Fibroblast of lung (primary cell): Measurements from ENCODE around the gene IGF1R. TPM values are rescaled to one million over a fixed set of nuclear protein-coding genes. Genes with fewer than 3 reads are reported as not detected.

Experiments used
- DNase-seq, 2 donors: peaks; one replicate each; pipeline versions ENCODE4 v3.0.0 to v3.0.0-alpha.2; 2010; ENCODE audit warnings: low read depth in 2 of 2
- H2AFZ ChIP-seq: 2 replicates; pipeline ENCODE4 v1.5.1; 2012; ENCODE audit warnings: low read length, control low read depth, inconsistent platforms
- H3K27ac ChIP-seq: 2 replicates; pipeline ENCODE4 v1.5.1; 2011; ENCODE audit warnings: low read length, control low read depth; ENCODE audit not compliant: insufficient read depth
- H3K27me3 ChIP-seq: 2 replicates; pipeline ENCODE4 v1.5.1; 2011; ENCODE audit warnings: mild to moderate bottlenecking, low read length; ENCODE audit not compliant: control insufficient read depth, insufficient read depth
- H3K36me3 ChIP-seq: 2 replicates; pipeline ENCODE4 v1.5.1; 2011; ENCODE audit warnings: low read length; ENCODE audit not compliant: control insufficient read depth, insufficient read depth
- H3K4me1 ChIP-seq: 2 replicates; pipeline ENCODE4 v1.5.1; 2011; ENCODE audit warnings: low read length; ENCODE audit not compliant: control insufficient read depth, insufficient read depth; ENCODE audit errors: extremely low read depth
- H3K4me2 ChIP-seq: 2 replicates; pipeline ENCODE4 v1.5.1; 2011; ENCODE audit warnings: low read length, control low read depth; ENCODE audit not compliant: insufficient read depth; ENCODE audit errors: extremely low read depth
- H3K4me3 ChIP-seq, 4 experiments: fragments of 200-600 bp in 1 of 4; sonication (generic) in 1 of 4; replicated peaks in 1 of 4; 2 replicates each; pipeline ENCODE4 v1.5.1; 2011 to 2016; ENCODE audit warnings: low read length in 4 of 4, low read depth in 3 of 4, mild to moderate bottlenecking in 3 of 4, control low read depth in 2 of 4, inconsistent platforms in 1 of 4, mixed read lengths in 1 of 4; ENCODE audit not compliant: insufficient read depth in 1 of 4; ENCODE audit errors: control extremely low read depth in 1 of 4
- H3K79me2 ChIP-seq: 2 replicates; pipeline ENCODE4 v1.5.1; 2012; ENCODE audit warnings: mild to moderate bottlenecking, low read length, inconsistent platforms; ENCODE audit not compliant: control insufficient read depth, insufficient read depth
- H3K9ac ChIP-seq: 2 replicates; pipeline ENCODE4 v1.5.1; 2011; ENCODE audit warnings: mild to moderate bottlenecking, low read length, control low read depth; ENCODE audit not compliant: insufficient read depth
- H3K9me3 ChIP-seq: 2 replicates; pipeline ENCODE4 v1.5.1; 2012; ENCODE audit warnings: low read depth, low read length; ENCODE audit not compliant: control insufficient read depth, insufficient read depth
- H4K20me1 ChIP-seq: 2 replicates; pipeline ENCODE4 v1.5.1; 2011; ENCODE audit warnings: low read length; ENCODE audit not compliant: control insufficient read depth, insufficient read depth; ENCODE audit errors: extremely low read depth
- CTCF ChIP-seq, 2 donors: IDR thresholded peaks in 1 of 2; conservative IDR thresholded peaks in 1 of 2; 1 replicate in 1 of 2; 2 replicates in 1 of 2; pipeline ENCODE4 v1.5.1; 2011 to 2012; ENCODE audit warnings: low read length in 2 of 2, control low read depth in 1 of 2, inconsistent platforms in 1 of 2, low read depth in 1 of 2, mild to moderate bottlenecking in 1 of 2
- EZH2 ChIP-seq: IDR thresholded peaks from 2 replicates; pipeline ENCODE4 v1.5.1; 2012; ENCODE audit warnings: low read length, control low read depth, mild to moderate bottlenecking; ENCODE audit errors: missing control alignments
- polyA plus RNA-seq, 2 donors: library from polyadenylated mRNA; depleted of rRNA in 1 of 2; stranded (reverse) in 1 of 2; unstranded in 1 of 2; fragments of >200 nt; gene quantifications; 2 replicates each; pipeline ENCODE4 v1.2.1, GENCODE V29; 2011 to 2012; ENCODE audit warnings: missing spikeins in 1 of 2
- total RNA-seq: library from RNA; depleted of rRNA; stranded (reverse); fragments of >200 nt; gene quantifications from 2 replicates; pipeline ENCODE4 v1.2.1, GENCODE V29; 2014

The IGF1R gene
- total and polyA plus RNA-seq, 2 donors (not counting 1 experiment from before 2014, with no cell fraction given): 14.6 to 28.6 TPM

- no peaks in the 10 kb centered on the region for H3K9me3 ChIP-seq
- H4K20me1 ChIP-seq: no peaks in the 10 kb centered on the region
Measured at GRCh38 chr15:98682992-98683701, 34.8 kb downstream of the IGF1R start.

GRCh38 chr15:98683831-98684230 is 35.5 kb downstream of the IGF1R start:
- Histone ChIP-seq H3K27ac (no peak overlapping the region), H3K79me2 (peaks cover 70% of the 10 kb centered on the region), H3K4me1 (peaks cover 12% of the 10 kb centered on the region), H3K9ac (no peak overlapping the region), H3K36me3 (no peaks in the 10 kb centered on the region), H3K9me3 (no peaks in the 10 kb centered on the region), H2AFZ (no peak overlapping the region), H4K20me1 (no peaks in the 10 kb centered on the region), H3K4me3 (no peak overlapping the region), H3K4me2 (peak overlapping the region; percentile 11), H3K27me3 (no peaks in the 10 kb centered on the region)
- no peak for TF ChIP-seq CTCF (conservative IDR thresholded peaks at IDR 0.05 in 1 of 2, IDR thresholded peaks at IDR 0.05 in 1 of 2; ENCODE audit: low read depth in 1 of 2, low read length in 2 of 2)
- DNase-seq: no peak

More at GRCh38 chr15:98682992-98683701, 34.8 kb downstream of the IGF1R start:
- TF ChIP-seq CTCF (conservative IDR thresholded peaks at IDR 0.05 in 1 of 2, IDR thresholded peaks at IDR 0.05 in 1 of 2; ENCODE audit: low read depth in 1 of 2, low read length in 2 of 2) (no peak), EZH2 (no peak)
- H3K79me2 ChIP-seq: peaks cover 68% of the 10 kb centered on the region
- no peak overlapping the region for H3K27ac ChIP-seq
- H3K27me3 ChIP-seq: no peaks in the 10 kb centered on the region
- H3K36me3 ChIP-seq: no peaks in the 10 kb centered on the region
- no peak overlapping the region for H3K4me3 ChIP-seq
- no peak overlapping the region for H3K9ac ChIP-seq
- peaks cover 9% of the 10 kb centered on the region for H3K4me1 ChIP-seq
- peak overlapping the region; percentile 11 for H3K4me2 ChIP-seq
- H2AFZ ChIP-seq: no peak overlapping the region
- peak in 1 of 2 donors; percentile 56 for DNase-seq

GRCh38 chr15:98684436-98684835 is 36.1 kb downstream of the IGF1R start:
- H3K4me1 ChIP-seq: peaks cover 13% of the 10 kb centered on the region
- TF ChIP-seq EZH2 (no peak), CTCF (conservative IDR thresholded peaks at IDR 0.05 in 1 of 2, IDR thresholded peaks at IDR 0.05 in 1 of 2; ENCODE audit: low read depth in 1 of 2, low read length in 2 of 2) (no peak)
- peak; percentile 72 to 83 for DNase-seq
- no peaks in the 10 kb centered on the region for H3K36me3 ChIP-seq
- H2AFZ ChIP-seq: no peak overlapping the region
- H3K79me2 ChIP-seq: peaks cover 66% of the 10 kb centered on the region
- no peak overlapping the region for H3K9ac ChIP-seq
- peak overlapping the region; percentile 21 for H3K4me2 ChIP-seq
- H4K20me1 ChIP-seq: no peaks in the 10 kb centered on the region
- no peaks in the 10 kb centered on the region for H3K27me3 ChIP-seq
- H3K27ac ChIP-seq: no peak overlapping the region
- H3K9me3 ChIP-seq: no peaks in the 10 kb centered on the region
- H3K4me3 ChIP-seq: peak overlapping the region in 1 of 4 experiments; percentile 13
